SKM-1 treated with dmso at 0.1 percent for 144 hours (cell line): ENCODE measurements around the gene C1QTNF12.

Source experiments
- DNase-seq: peaks from one replicate; lab custom pipeline; 2025; ENCODE audit not compliant: unreplicated experiment; lab: John Stamatoyannopoulos, UW

Gene C1QTNF12

DNA sequence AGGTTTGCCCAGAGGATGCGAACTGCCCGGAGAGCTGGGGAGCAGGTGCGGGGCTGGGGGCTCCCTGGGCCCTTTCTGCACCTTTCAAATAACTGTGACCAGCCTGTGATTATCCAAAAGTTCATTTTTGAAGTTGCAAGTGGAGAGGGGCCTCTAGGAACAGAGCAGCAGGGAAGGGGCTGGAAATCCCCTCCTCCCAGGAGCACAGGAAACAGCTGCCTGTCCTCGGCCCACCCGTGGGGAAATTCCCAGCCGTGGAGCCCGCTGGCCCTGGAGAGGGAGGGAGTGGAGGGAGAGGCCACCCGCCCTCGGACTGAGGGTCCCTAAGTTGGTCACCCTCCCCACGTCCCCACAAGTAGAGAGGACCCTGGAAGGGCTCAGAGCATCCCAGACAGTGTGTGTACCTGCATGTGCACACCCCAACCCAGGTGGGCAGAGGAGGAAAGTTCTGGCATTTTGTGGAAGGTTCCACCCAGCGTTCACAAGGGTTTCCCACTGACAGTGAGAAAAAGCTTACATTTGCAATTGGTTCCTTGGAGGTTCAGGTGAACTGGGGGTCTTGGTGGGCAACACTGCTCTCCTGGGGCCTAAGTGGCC lies 31.3 kb downstream of the C1QTNF12 start:
- no peak for DNase-seq

DNA sequence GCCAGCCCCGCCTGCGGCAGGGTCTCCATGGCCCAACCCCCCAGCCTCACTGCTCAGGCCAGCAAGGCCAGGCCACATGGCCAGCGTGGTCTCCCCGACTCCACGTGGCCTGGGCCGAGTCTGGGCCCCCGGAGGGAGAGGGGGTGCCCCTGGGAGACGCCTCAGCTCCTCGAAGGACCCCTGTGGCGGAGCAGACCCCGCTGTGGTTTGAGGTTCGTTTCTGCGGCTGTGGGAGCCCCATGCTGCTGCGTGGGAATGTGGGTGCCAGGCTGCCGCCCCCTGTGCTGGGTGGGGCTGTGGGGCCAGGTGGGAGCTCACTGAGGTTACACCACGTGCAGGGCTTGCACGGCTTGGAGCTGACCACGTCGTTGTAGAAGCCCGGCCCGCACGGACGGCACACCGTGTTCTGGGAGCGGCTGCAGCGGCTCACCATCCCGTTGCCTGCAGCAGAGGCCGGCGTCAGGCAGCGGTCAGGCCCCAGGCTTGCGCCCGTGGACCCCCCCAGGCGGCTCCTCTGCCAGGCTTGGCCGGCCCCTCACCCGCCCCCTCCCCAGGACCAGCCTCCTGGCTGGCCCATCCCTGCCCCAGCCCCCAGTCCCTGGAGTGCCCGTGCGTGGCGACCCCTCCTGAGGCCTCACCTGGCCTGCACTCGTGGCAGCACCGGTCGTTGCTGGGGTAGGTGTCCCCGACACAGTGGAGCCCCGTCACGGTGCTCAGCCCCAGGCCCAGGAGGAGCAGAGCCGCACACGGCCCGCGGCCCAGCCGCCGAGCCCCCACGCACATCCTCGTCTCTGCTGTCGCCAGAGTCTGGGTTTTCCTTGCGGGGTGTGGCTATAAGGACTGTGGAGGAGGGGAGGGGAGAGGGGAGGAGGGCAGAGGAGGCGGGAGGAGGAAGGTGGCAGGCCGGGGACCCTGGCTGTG lies 32.9 kb downstream of the C1QTNF12 start, which contains the start of gene TNFRSF4:
TSS of gene TNFRSF4 (minus strand) at position 809 of the 921 bp plus-strand sequence. CDS start at position 783, 26 bp downstream.
- no peak for DNase-seq

DNA sequence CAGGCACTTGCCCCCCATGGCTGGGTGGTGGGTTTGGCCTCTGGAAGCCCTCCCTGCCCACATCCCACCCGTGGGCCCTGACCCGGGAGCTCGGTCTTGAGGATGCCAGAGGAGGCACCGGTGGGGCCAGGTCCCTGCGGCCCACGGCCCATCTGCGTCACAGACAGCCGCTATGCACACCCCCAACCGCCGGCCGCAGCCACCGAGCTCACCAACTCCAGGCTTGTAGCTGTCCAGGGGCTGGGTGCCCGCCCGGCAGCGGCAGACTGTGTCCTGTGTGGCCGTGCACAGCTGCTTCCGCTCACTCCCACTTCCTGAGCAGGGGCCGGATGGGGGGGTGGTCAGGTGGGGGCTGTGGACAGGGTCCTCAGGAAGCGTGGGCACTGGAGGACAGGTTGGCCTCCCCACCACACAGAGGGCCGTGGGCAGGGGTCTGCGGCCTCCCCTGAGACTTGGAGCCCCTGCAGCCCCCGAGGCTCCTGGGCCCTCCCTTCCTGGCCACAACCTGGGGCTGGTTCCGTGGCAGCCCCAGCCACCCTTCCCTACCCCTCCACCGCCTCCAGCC lies 33.7 kb downstream of the C1QTNF12 start:
- DNase-seq = no peak

- DNase-seq = no peak
Measured at GRCh38 chr1:1211541-1212441, 34.7 kb downstream of the C1QTNF12 start.

DNA sequence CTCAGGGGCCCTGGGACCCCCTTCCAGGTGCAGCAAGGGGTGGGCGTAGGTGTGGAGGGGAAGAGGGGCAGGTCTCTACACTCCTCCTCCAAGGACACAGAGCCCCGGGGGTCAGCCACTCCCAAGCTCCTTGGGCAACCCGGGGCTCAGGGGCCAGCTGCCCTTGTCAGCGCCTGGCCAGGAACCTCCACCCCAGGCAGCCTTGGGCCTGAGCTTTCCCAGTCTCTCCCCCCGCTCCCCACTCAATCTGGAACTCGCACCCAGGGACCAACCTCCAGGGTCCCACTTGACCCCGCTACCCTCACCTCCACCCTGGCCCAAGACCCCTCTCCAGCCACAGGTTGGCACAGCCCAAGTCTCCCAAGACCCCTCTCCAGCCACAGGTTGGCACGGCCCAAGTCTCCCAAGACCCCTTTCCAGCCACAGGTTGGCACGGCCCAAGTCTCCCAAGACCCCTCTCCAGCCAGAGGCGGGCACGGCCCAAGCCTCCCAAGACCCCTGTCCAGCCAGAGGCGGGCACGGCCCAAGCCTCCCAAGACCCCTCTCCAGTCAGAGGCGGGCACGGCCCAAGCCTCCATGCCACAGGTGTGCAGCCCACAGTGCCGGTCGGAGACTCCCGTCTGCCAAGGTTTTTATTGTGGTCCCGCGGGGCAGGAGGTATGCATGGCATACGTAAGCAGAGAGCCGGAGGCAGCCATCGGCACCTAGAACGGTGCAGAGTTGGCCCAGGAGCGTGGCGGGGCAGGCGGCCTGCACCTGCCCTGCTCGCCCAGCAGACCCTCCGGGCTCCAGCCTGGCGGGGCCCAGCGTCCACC lies 35.6 kb downstream of the C1QTNF12 start:
- DNase-seq = no peak

- peak; percentile 8 for DNase-seq
Measured at GRCh38 chr1:1208713-1209433, 37.6 kb downstream of the C1QTNF12 start.

DNA sequence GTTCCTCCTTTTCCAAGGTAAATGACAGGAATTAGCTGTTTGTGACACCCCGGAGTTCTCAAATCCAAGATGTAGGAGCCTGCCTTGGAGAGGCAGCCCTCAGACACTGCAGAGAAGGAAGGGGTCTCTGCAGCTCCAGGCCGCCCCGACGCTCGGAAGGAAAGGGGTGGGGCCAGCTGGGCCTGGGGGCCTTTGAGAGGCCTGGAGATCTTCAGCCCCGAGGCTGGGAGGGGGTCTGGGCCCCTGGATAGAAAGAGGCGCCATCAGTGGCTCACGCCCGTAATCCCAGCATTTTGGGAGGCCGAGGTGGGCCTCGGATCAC lies 39.0 kb downstream of the C1QTNF12 start:
- no peak for DNase-seq

- DNase-seq = no peak
Measured at GRCh38 chr1:1206966-1207531, 39.5 kb downstream of the C1QTNF12 start.

GRCh38 chr1:1206376-1206965 lies 40.1 kb downstream of the C1QTNF12 start, which contains the start of gene TNFRSF18:
TNFRSF18 (minus strand) TSS chr1:1206592; CDS start chr1:1206571, 21 bp downstream.
- DNase-seq = no peak

GRCh38 chr1:1205769-1206375 lies 40.6 kb downstream of the C1QTNF12 start:
- DNase-seq = no peak

- no peak for DNase-seq
Measured at GRCh38 chr1:1204998-1205768, 41.3 kb downstream of the C1QTNF12 start.

DNA sequence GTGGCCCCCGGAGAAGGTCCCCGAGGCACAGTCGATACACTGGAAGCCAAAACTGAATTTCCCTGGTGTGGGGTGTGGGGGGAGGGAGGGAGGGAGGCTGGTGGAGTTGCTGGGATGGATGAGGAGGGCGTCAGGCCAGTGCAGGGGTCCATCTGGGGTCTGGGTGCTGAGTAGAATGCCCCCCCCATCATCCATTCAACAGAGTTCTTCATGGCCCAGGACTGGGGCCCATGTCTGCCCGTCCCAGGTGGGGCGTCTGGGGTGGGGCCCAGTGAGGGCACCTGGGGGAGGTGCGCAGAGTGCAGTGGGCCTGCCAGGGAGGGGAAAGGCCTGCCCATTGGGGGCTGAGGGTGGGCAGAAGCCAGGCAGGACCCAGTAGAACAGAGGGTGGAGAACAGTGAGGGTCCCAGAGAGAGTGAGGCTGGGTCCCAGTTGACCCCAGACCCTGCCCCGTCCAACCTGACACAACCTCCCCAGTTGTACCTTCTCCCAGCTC lies 42.0 kb downstream of the C1QTNF12 start:
- no peak for DNase-seq

GRCh38 chr1:1203561-1204424 lies 42.7 kb downstream of the C1QTNF12 start:
- DNase-seq = no peak

- DNase-seq = no peak
Measured at GRCh38 chr1:1202831-1203560, 43.5 kb downstream of the C1QTNF12 start.

DNA sequence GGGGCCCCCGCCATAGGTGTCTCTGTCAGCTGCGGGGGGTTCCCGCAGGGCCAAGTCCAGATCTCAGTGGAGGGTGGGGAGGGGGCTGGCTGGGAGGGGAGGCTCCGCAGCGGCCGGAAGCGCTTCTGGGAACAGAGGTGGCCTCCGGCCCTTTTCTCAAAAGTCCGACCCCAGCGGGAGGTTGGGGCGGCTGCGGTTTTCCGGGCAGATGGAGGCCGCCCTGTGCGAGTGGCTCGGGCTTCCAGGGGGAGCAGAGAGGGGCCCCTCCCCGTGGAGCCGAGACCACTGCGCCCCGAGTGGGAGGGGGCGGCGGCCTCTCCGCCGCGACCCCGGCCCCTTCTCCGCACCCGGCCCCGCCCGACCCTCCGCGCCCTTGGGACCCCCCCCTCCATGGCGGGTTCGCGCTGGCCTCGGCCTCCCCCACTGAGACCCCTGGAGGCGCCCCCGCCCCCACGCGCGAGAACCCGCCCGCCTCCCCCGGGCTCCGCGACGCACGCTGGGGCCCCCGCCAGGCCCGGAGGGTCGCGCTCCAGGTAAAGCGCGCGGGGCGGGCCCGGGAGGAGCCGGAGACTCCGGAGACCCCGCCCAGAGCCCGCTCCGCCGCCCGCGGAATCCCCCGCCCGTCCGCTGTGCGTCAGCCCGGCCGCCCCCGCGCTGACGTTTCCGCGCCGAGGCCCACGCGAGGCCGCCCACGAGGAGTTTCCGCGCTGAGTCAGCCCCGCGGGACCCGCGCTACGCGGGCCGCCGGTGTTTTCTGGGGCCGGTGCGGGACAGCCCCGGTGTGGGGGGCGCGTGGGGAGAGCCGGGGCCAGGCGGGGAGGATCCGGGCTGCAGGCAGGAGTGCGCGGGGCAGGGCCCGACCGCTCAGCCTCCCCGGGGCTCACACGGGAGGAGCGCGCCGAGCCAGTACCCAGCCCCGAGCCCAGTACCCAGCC lies 45.4 kb downstream of the C1QTNF12 start:
- DNase-seq = no peak
